ENCODE data around the gene GGT7. TPM values are rescaled to one million over a fixed set of nuclear protein-coding genes. Genes with fewer than 3 reads are reported as not detected.

GGT7 gene
- total RNA-seq, 1 experiment from 2014 or later = 1.5 TPM

- H3K9ac ChIP-seq (ENCODE audit: low read length) = no peak overlapping the region
- intact Hi-C loops (cut with micrococcal nuclease) = no loop called here
- CTCF ChIA-PET = interaction anchor here (0.7 kb wide), 1 partner anchor 11 kb away, joined by 3 read pairs; no protein-coding TSS in a partner anchor
- H2AFZ ChIP-seq (ENCODE audit: low read length) = no peak overlapping the region
- H3K27me3 ChIP-seq (ENCODE audit: low read length) = no peaks in the 10 kb centered on the region
- DNase-seq (no peak), ATAC-seq (no peak)
- no peak overlapping the region for H3K4me2 ChIP-seq (ENCODE audit: low read length)
- H3K79me2 ChIP-seq (ENCODE audit: low read length) = peaks cover 81% of the 10 kb centered on the region
- H3K36me3 ChIP-seq (ENCODE audit: low read depth, low read length) = no peaks in the 10 kb centered on the region
- no peaks in the 10 kb centered on the region for H3K9me3 ChIP-seq (ENCODE audit: low read length)
- no peaks in the 10 kb centered on the region for H3F3A ChIP-seq (ENCODE audit: low read length, unreplicated experiment)
- no peaks in the 10 kb centered on the region for H3K9me2 ChIP-seq (replicated peaks; ENCODE audit: low read length)
- TF ChIP-seq EZH2 (IDR thresholded peaks at IDR 0.05; ENCODE audit: low read length, unreplicated experiment) (no peak), CTCF (conservative IDR thresholded peaks at IDR 0.05; ENCODE audit: low read depth, low read length) (no peak), EZH2phosphoT487 (IDR thresholded peaks at IDR 0.05; ENCODE audit: borderline replicate concordance, low read length) (no peak)
- POLR2A ChIA-PET (ENCODE audit: unreplicated experiment) = no interaction called here
- H3K27ac ChIP-seq (ENCODE audit: low read length) = no peak overlapping the region
- BruUV-seq (replicated peaks) = no TSS peak
- H3K4me1 ChIP-seq (ENCODE audit: insufficient read depth, low read length) = no peaks in the 10 kb centered on the region
- H4K20me1 ChIP-seq (ENCODE audit: low read length) = peaks cover 8% of the 10 kb centered on the region; the same call in 1 of the 2 replicates
- H3K4me3 ChIP-seq (ENCODE audit: low read length) = no peak overlapping the region
These were observed 73.8 kb downstream of the GGT7 start for GRCh38 chr20:34798871-34799270.

GRCh38 chr20:34798328-34798727, 74.3 kb downstream of the GGT7 start:
- Histone ChIP-seq H3K9me2 (replicated peaks; ENCODE audit: low read length) (no peaks in the 10 kb centered on the region), H4K20me1 (ENCODE audit: low read length) (peaks cover 8% of the 10 kb centered on the region; the same call in 1 of the 2 replicates), H3K4me3 (ENCODE audit: low read length) (no peak overlapping the region), H3K4me1 (ENCODE audit: insufficient read depth, low read length) (no peaks in the 10 kb centered on the region), H3K9me3 (ENCODE audit: low read length) (no peaks in the 10 kb centered on the region), H3K27me3 (ENCODE audit: low read length) (no peaks in the 10 kb centered on the region), H3F3A (ENCODE audit: low read length, unreplicated experiment) (no peaks in the 10 kb centered on the region), H3K79me2 (ENCODE audit: low read length) (peaks cover 81% of the 10 kb centered on the region), H2AFZ (ENCODE audit: low read length) (no peak overlapping the region), H3K9ac (ENCODE audit: low read length) (no peak overlapping the region), H3K4me2 (ENCODE audit: low read length) (no peak overlapping the region), H3K27ac (ENCODE audit: low read length) (no peak overlapping the region), H3K36me3 (ENCODE audit: low read depth, low read length) (no peaks in the 10 kb centered on the region)
- DNase-seq = no peak
- ChIA-PET CTCF (no interaction called here), POLR2A (ENCODE audit: unreplicated experiment) (no interaction called here)
- no peak for TF ChIP-seq EZH2phosphoT487 (IDR thresholded peaks at IDR 0.05; ENCODE audit: borderline replicate concordance, low read length)
- TF ChIP-seq CTCF (conservative IDR thresholded peaks at IDR 0.05; ENCODE audit: low read depth, low read length) = no peak
- no peak for TF ChIP-seq EZH2 (IDR thresholded peaks at IDR 0.05; ENCODE audit: low read length, unreplicated experiment)
- no peak for ATAC-seq
- intact Hi-C loops (cut with micrococcal nuclease) = no loop called here
- BruUV-seq (replicated peaks) = no TSS peak

GRCh38 chr20:34797012-34797995, 75.4 kb downstream of the GGT7 start:
- Histone ChIP-seq H3K36me3 (ENCODE audit: low read depth, low read length) (no peaks in the 10 kb centered on the region), H4K20me1 (ENCODE audit: low read length) (peaks cover 12% of the 10 kb centered on the region; the same call in 1 of the 2 replicates), H3K9me3 (ENCODE audit: low read length) (no peaks in the 10 kb centered on the region), H3K4me2 (ENCODE audit: low read length) (no peak overlapping the region), H3K27ac (ENCODE audit: low read length) (no peak overlapping the region), H2AFZ (ENCODE audit: low read length) (no peak overlapping the region), H3K9ac (ENCODE audit: low read length) (no peak overlapping the region), H3F3A (ENCODE audit: low read length, unreplicated experiment) (no peaks in the 10 kb centered on the region), H3K79me2 (ENCODE audit: low read length) (peaks cover 83% of the 10 kb centered on the region), H3K9me2 (replicated peaks; ENCODE audit: low read length) (no peaks in the 10 kb centered on the region), H3K4me3 (ENCODE audit: low read length) (no peak overlapping the region), H3K27me3 (ENCODE audit: low read length) (no peaks in the 10 kb centered on the region), H3K4me1 (ENCODE audit: insufficient read depth, low read length) (peaks cover 2% of the 10 kb centered on the region)
- BruUV-seq (replicated peaks) = no TSS peak
- intact Hi-C loops (cut with micrococcal nuclease) = no loop called here
- DNase-seq (no peak), ATAC-seq (no peak)
- ChIA-PET CTCF (no interaction called here), POLR2A (ENCODE audit: unreplicated experiment) (interaction anchor here (0.6 to 0.7 kb wide), 2 partner anchors 24 to 59 kb away, joined by 3 to 17 read pairs; no protein-coding TSS in a partner anchor)
- TF ChIP-seq EZH2 (IDR thresholded peaks at IDR 0.05; ENCODE audit: low read length, unreplicated experiment) (no peak), EZH2phosphoT487 (IDR thresholded peaks at IDR 0.05; ENCODE audit: borderline replicate concordance, low read length) (no peak), CTCF (conservative IDR thresholded peaks at IDR 0.05; ENCODE audit: low read depth, low read length) (no peak)

All from PC-3 (cell line).